HG03196 (cell line): ENCODE data around the gene PMAIP1.

Source experiments
- ATAC-seq: cut with Tn5 transposase; IDR thresholded peaks from one replicate; pipeline ENCODE4 v1.9.1; 2021; ENCODE audit not compliant: unreplicated experiment

Gene PMAIP1

GRCh38 chr18:59945544-59945943, 45.7 kb downstream of the PMAIP1 start:
- no peak for ATAC-seq

- ATAC-seq, result no peak
These were observed 50.6 kb downstream of the PMAIP1 start for GRCh38 chr18:59950215-59950944.

GRCh38 chr18:59951591-59951990, 51.8 kb downstream of the PMAIP1 start:
- no peak for ATAC-seq

GRCh38 chr18:59952283-59953007, 52.6 kb downstream of the PMAIP1 start:
- no peak for ATAC-seq
